Ovary (tissue), 1 donor: ENCODE measurements around the gene IQGAP2.

Experiments
- EP300 ChIP-seq: sonication (generic); formaldehyde crosslinking; IDR thresholded peaks from one replicate; pipeline ENCODE4 v1.6.1; 2017; ENCODE audit warnings: antibody characterized with exemption
- POLR2A ChIP-seq: fragments of 450-650 bp; IDR thresholded peaks from one replicate; pipeline ENCODE4 v1.6.1; 2017; ENCODE audit warnings: antibody characterized with exemption, mild to moderate bottlenecking, moderate library complexity

- TF ChIP-seq EP300 (no peak), POLR2A (no peak)
Measured at GRCh38 chr5:76732405-76733048, 329.4 kb downstream of the IQGAP2 start.
